ENCODE results near the gene MYO1C.
A peak's percentile ranks its signal among the peaks of the same experiment; 100 is the strongest.
"Not testable (repeated sequence)": the region's sequence is repeated elsewhere in the genome, so short reads cannot be mapped to it uniquely, and the experiment has no call there.

Gene MYO1C

GRCh38 chr17:1492249-1493206, at the start of gene MYO1C:
Gene MYO1C (minus strand): TSS chr17:1492686. CDS start chr17:1492487, 199 bp downstream.
- no peak for DNase-seq (ENCODE audit: low read depth in 2 of 2, low spot score in 1 of 2)

GRCh38 chr17:1541367-1541904, 49.0 kb upstream of the MYO1C start:
- DNase-seq (ENCODE audit: low read depth in 2 of 2, low spot score in 1 of 2) = no peak

GRCh38 chr17:1539811-1540210, 47.3 kb upstream of the MYO1C start:
- DNase-seq (ENCODE audit: low read depth in 2 of 2, low spot score in 1 of 2) = no peak

GRCh38 chr17:1535737-1536136, 43.3 kb upstream of the MYO1C start:
- DNase-seq (ENCODE audit: low read depth in 2 of 2, low spot score in 1 of 2) = no peak

- no peak for DNase-seq (ENCODE audit: low read depth in 2 of 2, low spot score in 1 of 2)
These were observed 41.3 kb upstream of the MYO1C start for GRCh38 chr17:1533661-1534325.

GRCh38 chr17:1532836-1533602, 40.5 kb upstream of the MYO1C start:
- DNase-seq (ENCODE audit: low read depth in 2 of 2, low spot score in 1 of 2) = peak in 1 of 2 donors; percentile 4

- DNase-seq (ENCODE audit: low read depth in 2 of 2, low spot score in 1 of 2) = no peak
These were observed 37.4 kb upstream of the MYO1C start for GRCh38 chr17:1529863-1530262.

- not testable (repeated sequence) for DNase-seq (ENCODE audit: low read depth in 2 of 2, low spot score in 1 of 2)
These were observed 34.4 kb upstream of the MYO1C start for GRCh38 chr17:1526876-1527275.

- DNase-seq (ENCODE audit: low read depth in 2 of 2, low spot score in 1 of 2) = no peak
These were observed 30.1 kb upstream of the MYO1C start for GRCh38 chr17:1522626-1523025.

GRCh38 chr17:1521086-1521640, 28.7 kb upstream of the MYO1C start:
- no peak for DNase-seq (ENCODE audit: low read depth in 2 of 2, low spot score in 1 of 2)

- no peak for DNase-seq (ENCODE audit: low read depth in 2 of 2, low spot score in 1 of 2)
These were observed 27.2 kb upstream of the MYO1C start for GRCh38 chr17:1519678-1520077.

- no peak for DNase-seq (ENCODE audit: low read depth in 2 of 2, low spot score in 1 of 2)
These were observed 25.9 kb upstream of the MYO1C start for GRCh38 chr17:1518410-1518809.

GRCh38 chr17:1516388-1517161, 24.1 kb upstream of the MYO1C start, which contains the start of gene INPP5K:
Gene INPP5K (minus strand): TSS chr17:1516612. CDS start chr17:1516499, 113 bp downstream.
- peak; percentile 88 to 95 for DNase-seq (ENCODE audit: low read depth in 2 of 2, low spot score in 1 of 2)

- peak; percentile 7 to 26 for DNase-seq (ENCODE audit: low read depth in 2 of 2, low spot score in 1 of 2)
These were observed 23.3 kb upstream of the MYO1C start for GRCh38 chr17:1515640-1516387.

GRCh38 chr17:1512351-1512750, 19.9 kb upstream of the MYO1C start:
- DNase-seq (ENCODE audit: low read depth in 2 of 2, low spot score in 1 of 2) = no peak

- DNase-seq (ENCODE audit: low read depth in 2 of 2, low spot score in 1 of 2) = no peak
These were observed 19.4 kb upstream of the MYO1C start for GRCh38 chr17:1511756-1512321.

GRCh38 chr17:1511290-1511689, 18.8 kb upstream of the MYO1C start:
- DNase-seq (ENCODE audit: low read depth in 2 of 2, low spot score in 1 of 2) = no peak

GRCh38 chr17:1509290-1509881, 16.9 kb upstream of the MYO1C start:
- no peak for DNase-seq (ENCODE audit: low read depth in 2 of 2, low spot score in 1 of 2)

GRCh38 chr17:1508709-1509108, 16.2 kb upstream of the MYO1C start:
- DNase-seq (ENCODE audit: low read depth in 2 of 2, low spot score in 1 of 2) = not testable (repeated sequence)
